NB4 (cell line): Measurements from ENCODE around the gene INSR.

Source experiments
- CTCF ChIP-seq: IDR thresholded peaks from one replicate; pipeline ENCODE4 v1.5.1; 2012; ENCODE audit warnings: low read depth, low read length
- POLR2A ChIP-seq: IDR thresholded peaks from 2 replicates; pipeline ENCODE4 v1.6.1; 2011; ENCODE audit warnings: mild to moderate bottlenecking; ENCODE audit not compliant: insufficient read length; ENCODE audit errors: extremely low read depth

- TF ChIP-seq CTCF (no peak), POLR2A (no peak)
Observed at GRCh38 chr19:7159105-7159933, 134.9 kb downstream of the INSR start.
